NOMO-1 treated with dmso at 0.1 percent for 144 hours (cell line): ENCODE data around the gene MSLN.
"Not testable (repeated sequence)": the region's sequence is repeated elsewhere in the genome, so short reads cannot be mapped to it uniquely, and the experiment has no call there.

Source experiments
- DNase-seq: peaks from one replicate; lab custom pipeline; 2025; ENCODE audit not compliant: unreplicated experiment; lab: John Stamatoyannopoulos, UW

Gene MSLN

GRCh38 chr16:772959-773358 lies 12.4 kb downstream of the MSLN start:
- DNase-seq: no peak

DNA sequence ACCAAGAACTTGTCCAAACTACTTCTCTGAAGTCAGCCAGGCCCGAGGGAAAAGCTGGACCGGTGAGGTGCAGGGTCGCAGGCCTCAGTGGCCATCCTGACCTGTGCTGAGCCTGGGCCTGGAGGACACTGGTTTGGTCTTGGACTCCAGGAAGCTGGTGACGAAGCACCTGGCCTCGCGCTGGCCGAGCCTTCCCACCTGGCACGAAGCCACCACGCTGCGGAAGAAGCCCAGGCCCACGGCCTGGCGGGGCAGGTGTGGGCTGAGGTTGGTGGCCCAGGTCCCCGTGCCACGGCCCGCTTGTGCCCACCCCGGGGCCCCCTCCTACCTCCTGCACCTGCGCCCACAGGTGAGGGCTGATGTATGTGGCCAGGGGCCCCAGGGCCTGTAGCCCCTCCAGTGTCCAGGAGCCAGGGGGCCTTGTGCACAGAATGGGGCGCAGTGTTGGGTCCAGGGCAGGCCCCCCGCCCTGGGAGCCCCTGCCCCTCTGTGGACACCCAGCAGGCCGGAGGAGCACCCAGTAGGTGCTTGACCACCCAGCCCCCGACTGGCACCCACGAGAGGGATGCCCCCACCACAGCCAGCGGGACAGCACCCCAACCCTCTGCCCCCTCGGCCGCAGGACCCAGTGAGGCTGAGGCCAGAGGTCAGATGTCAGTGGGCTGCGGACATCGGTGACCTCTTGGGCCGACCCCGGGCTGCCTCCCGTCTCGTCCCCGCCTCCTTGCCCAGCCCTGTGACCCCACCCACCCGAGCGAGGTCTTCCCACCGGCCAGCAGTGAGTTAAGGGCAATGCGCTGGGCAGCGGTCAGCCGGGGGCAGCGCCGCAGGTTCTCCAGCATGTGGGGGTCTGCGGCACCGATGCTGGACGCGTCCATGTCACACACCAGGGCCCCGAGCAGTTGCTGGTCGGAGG lies 13.8 kb downstream of the MSLN start:
- DNase-seq: no peak

- DNase-seq: no peak
Observed at GRCh38 chr16:775236-775796, 14.8 kb downstream of the MSLN start.

- DNase-seq: not testable (repeated sequence)
Observed at GRCh38 chr16:776298-776697, 15.8 kb downstream of the MSLN start.

- no peak for DNase-seq
Observed at GRCh38 chr16:776824-777223, 16.3 kb downstream of the MSLN start.

DNA sequence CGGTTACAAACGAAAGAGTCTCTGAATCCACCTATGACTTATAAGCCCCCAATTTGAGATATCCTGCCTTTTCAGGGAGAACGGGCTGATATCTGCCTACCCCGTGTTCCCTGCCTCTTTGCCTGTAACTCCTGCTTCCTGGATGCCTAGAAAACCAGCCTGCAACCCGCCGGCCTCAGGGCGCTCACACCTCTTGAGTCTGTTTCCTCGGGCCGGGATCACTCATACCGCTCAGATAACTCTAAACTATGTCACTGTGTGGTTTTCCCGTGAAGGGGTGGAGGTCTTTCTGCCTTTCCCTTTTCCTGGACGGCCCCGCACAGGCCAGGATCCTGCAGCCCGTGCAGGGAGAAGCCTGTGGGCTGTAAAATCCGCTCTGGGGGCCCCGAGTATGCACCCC lies 17.3 kb downstream of the MSLN start:
- no peak for DNase-seq

- DNase-seq: no peak
Observed at GRCh38 chr16:778447-778846, 17.9 kb downstream of the MSLN start.

DNA sequence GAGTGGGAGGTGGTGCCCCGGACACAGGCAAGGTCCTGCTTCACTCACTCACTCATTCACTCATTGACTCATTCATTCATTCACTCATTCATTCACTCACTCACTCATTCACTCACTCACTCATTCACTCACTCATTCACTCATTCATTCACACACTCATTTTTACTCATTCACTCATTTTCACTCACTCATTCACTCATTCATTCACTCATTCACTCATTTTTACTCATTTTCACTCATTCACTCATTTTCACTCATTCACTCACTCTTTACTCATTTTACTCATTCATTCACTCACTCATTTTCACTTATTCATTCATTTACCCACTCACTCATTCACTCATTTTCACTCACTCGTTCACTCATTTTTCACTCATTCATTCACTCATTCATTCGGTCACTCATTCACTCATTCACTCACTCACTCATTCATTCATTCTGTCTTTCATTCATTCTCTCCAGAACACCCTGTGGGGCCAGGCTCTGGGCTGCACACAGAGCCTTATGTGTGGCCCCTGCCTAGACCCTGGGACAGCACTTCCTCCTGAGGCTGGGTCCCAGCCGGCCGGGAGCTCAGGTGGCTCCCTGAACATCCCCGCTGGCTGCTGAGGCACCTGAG lies 18.5 kb downstream of the MSLN start:
- DNase-seq: no peak

DNA sequence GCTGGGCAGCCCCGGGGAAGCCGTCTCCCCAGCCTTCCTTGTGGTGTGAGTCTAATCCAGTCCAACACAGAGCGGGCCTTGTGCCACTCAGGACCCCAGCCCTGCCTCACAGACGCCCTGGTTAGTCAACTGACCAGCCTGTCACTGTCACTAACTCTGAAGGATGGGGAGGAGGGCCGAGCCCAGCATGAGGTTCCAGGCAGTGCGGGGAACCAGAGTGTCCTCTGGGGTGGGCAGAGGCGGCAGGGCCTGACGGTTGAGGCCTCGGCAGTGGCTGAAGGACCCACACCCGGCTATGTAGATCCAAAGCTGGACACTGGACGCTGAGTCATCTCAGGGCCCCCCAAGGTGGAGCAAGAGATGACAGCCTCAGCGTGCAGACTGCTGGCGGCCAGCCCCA lies 19.0 kb downstream of the MSLN start:
- DNase-seq: no peak

DNA sequence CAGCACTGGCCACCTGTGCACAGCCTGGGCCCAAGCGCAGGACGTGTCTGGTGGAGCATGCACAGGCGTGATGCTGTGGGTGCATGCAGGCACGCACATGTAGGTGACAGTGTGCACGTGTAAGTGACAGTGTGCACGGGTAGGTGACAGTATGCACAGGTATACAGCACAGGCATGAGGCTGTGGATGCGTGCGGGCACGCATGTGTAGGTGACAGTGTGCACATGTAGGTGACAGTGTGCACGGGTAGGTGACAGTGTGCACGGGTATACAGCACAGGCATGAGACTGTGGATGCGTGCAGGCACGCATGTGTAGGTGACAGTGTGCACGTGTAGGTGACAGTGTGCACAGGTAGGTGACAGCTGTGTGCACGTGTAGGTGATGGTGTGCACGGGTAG lies 19.8 kb downstream of the MSLN start:
- DNase-seq: no peak

- no peak for DNase-seq
Observed at GRCh38 chr16:781346-782010, 20.9 kb downstream of the MSLN start.

DNA sequence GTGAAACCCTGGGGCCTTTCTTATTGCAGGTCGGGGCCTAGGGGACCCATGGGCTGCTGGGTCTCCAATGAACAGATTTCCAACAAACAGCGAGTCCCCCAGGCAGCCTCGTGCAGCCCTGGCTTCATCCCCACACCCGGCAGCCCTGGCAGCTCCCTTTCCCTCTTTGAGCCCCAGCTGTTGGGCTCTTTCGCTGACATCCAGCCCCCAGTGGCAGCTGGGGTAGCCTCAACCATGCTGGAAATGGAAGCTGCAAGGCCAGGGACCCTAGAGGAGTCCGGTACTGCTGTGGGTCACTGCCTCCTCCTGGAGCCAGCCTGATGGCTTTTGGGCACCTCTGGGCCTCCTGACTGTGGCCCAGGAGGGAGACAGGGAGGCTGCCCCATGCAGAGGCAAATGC lies 21.7 kb downstream of the MSLN start:
- no peak for DNase-seq

DNA sequence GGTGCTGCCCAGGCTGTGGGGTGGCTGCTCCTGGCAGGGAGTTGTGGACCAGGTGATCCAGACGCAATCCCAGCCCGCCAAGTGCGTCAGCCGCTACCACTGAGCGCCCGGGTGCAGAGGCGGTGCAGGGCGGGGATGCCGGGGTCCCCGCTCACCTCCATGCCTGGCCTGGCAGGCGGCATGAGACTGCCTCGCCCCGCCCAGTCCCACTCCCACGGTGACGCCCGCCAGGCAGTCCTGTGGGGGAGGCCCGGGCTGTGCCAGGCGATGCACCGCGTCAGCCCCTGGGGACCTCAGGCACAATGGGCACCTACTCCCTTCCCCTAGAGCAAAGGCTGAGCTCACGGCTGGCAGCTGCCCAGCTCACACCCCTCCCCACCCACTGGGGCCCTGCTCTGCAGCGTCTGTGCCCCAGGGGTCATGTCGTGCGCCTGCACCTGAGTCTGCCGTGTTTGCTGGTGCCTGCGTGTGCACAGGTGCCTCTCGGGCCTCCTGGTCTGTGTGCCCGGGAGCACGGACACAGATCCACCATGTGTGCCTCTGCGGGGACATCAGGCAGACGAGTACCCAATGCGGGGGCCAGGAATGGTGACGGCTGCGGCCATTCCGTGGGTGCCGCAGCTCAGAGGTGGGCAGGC lies 22.4 kb downstream of the MSLN start:
- DNase-seq: no peak

DNA sequence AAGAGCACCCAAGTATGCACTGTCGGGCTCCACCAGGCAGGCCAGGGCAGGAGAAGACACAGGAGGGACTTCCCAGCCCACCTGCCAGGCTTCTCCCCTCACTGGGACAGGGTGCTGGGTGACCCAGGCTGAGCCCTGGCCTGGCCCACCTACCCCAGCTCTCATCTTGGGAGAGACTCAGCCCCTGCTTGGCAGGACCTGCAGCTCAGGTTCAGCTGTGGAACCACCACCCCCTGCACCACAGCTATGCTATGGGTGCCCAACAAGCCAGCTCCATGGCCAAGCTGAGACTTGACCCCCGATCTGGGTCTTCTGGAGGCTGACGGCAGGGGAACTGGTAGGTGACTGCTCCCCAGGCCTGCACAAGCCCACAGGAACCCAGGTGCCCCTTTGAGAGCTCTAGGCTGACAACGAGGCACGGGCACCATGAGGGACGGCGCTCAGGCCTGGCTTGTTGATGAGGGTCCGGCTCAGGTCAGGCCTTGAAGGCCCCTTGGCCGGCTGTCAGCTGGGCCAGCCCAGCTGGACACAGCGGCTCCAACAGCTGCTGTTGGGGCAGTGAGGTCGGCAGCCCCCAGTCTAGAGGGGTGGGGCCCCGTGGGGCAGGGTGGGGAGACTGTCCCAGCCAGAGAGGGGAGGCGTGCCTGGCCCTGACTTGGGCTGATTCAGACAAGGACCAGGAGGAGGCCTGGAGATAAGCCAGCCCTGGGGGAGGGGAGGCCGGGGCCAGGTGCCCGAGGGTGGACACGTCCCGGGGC lies 23.0 kb downstream of the MSLN start:
- DNase-seq: no peak

GRCh38 chr16:784431-784830 lies 23.9 kb downstream of the MSLN start:
- no peak for DNase-seq

DNA sequence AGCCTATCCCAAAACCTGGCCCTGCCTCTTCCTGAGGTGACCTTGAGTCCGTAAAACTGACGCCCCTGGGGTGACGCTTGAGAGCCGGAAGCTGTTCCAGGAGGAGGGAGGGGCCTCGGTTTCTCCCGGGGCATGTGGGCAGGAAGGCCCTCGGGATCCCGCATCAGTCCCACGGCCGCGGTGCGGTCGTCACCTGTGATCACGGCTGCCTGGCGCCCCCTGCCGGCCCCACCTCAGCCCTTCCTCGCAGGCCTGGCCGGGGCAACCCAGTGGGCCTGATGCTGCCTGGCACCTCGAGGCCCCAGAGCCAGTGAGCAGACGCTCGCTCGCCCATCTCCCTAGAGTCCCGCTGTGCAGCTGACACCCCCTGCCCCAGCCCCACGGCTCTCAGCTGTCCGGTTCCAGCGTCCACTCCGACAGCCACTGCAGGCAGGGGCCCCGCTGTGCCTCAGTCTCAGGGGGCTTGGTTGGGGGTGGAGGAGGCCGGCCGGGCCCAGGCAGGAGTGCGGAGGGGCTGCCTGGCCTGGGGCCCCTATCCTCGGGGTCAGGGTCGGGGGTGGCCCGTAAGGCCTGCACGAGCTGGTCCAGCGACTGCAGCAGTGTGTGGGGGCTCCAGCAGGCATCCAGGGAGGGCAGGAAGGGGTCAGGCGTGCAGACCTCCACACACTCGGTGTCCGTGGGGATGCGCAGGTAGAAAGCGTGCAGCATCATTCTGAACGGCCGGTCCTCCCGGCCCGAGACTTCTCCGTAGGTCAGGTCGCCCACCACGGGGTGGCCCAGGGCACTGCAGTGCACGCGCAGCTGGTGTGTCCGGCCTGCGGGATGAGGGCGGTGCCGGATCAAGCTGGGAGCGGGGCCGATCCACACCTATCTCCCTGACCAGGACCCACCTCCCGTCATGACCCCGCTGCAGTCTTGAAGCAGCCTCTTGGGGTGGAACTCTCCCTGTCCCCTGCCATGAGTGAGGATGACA lies 25.3 kb downstream of the MSLN start:
- peak; percentile 21 for DNase-seq

GRCh38 chr16:787321-787966 lies 26.9 kb downstream of the MSLN start:
- no peak for DNase-seq

- no peak for DNase-seq
Observed at GRCh38 chr16:787978-788398, 27.5 kb downstream of the MSLN start, which contains the start of gene RPUSD1. Gene RPUSD1, minus strand, starts transcription at chr16:788381. Its CDS starts 644 bp downstream, at chr16:787737.
